Keratinocyte (primary cell): ENCODE data around the gene TRAF2. TPM values are rescaled to one million over a fixed set of nuclear protein-coding genes. Genes with fewer than 3 reads are reported as not detected.

Experiments
- DNase-seq: peaks from one replicate; pipeline ENCODE4 v3.0.0-alpha.2; 2011; ENCODE audit warnings: low read depth, missing footprints, low spot score
- FAIRE-seq: peaks from 2 replicates; lab custom pipeline; 2011; peaks lifted over from hg19 to GRCh38; lab: Jason Lieb, UNC
- H2AFZ ChIP-seq: 2 replicates; pipeline ENCODE4 v1.6.0; 2012; ENCODE audit warnings: low read length, control low read depth, inconsistent platforms; ENCODE audit not compliant: control insufficient read depth
- H3K27ac ChIP-seq: 2 replicates; pipeline ENCODE4 v1.5.1; 2011; ENCODE audit warnings: low read length; ENCODE audit not compliant: control insufficient read depth, insufficient read depth
- H3K27me3 ChIP-seq: 3 replicates; pipeline ENCODE4 v1.6.0; 2011; ENCODE audit warnings: low read length; ENCODE audit not compliant: control insufficient read depth, insufficient read depth; ENCODE audit errors: extremely low read depth
- H3K36me3 ChIP-seq, 2 experiments: 2 replicates in 1 of 2; 3 replicates in 1 of 2; pipeline ENCODE4 v1.5.1; 2011; ENCODE audit warnings: low read length in 2 of 2, mild to moderate bottlenecking in 1 of 2; ENCODE audit not compliant: control insufficient read depth in 2 of 2, insufficient read depth in 2 of 2; ENCODE audit errors: extremely low read depth in 1 of 2
- H3K4me1 ChIP-seq: 3 replicates; pipeline ENCODE4 v1.5.1; 2011; ENCODE audit warnings: low read length; ENCODE audit not compliant: control insufficient read depth, insufficient read depth; ENCODE audit errors: extremely low read depth
- H3K4me2 ChIP-seq: 3 replicates; pipeline ENCODE4 v1.6.0; 2011; ENCODE audit warnings: low read depth, low read length; ENCODE audit not compliant: control insufficient read depth, insufficient read depth; ENCODE audit errors: extremely low read depth
- H3K4me3 ChIP-seq, 3 experiments: fragments of 200-600 bp in 1 of 3; sonication (generic) in 1 of 3; 2 replicates in 2 of 3; 3 replicates in 1 of 3; pipeline ENCODE4 v1.5.1; 2011 to 2016; ENCODE audit warnings: low read length in 3 of 3, mild to moderate bottlenecking in 3 of 3, control low read depth in 2 of 3, inconsistent platforms in 1 of 3, low read depth in 1 of 3, mixed read lengths in 1 of 3, mixed run types in 1 of 3, moderate library complexity in 1 of 3; ENCODE audit not compliant: control insufficient read depth in 2 of 3, insufficient read depth in 2 of 3; ENCODE audit errors: extremely low read depth in 1 of 3
- H3K79me2 ChIP-seq: 2 replicates; pipeline ENCODE4 v1.6.0; 2012; ENCODE audit warnings: low read length; ENCODE audit not compliant: control insufficient read depth, insufficient read depth
- H3K9ac ChIP-seq: 3 replicates; pipeline ENCODE4 v1.6.0; 2011; ENCODE audit warnings: low read length; ENCODE audit not compliant: control insufficient read depth, insufficient read depth; ENCODE audit errors: extremely low read depth
- H3K9me1 ChIP-seq: 3 replicates; pipeline ENCODE4 v1.6.0; 2011; ENCODE audit warnings: low read length; ENCODE audit not compliant: control insufficient read depth, insufficient read depth; ENCODE audit errors: extremely low read depth
- H3K9me3 ChIP-seq: 2 replicates; pipeline ENCODE4 v1.5.1; 2012; ENCODE audit warnings: low read depth, low read length; ENCODE audit not compliant: control insufficient read depth
- H4K20me1 ChIP-seq: 3 replicates; pipeline ENCODE4 v1.6.0; 2011; ENCODE audit warnings: low read length; ENCODE audit not compliant: control insufficient read depth, insufficient read depth; ENCODE audit errors: extremely low read depth
- EZH2 ChIP-seq: IDR thresholded peaks from one replicate; pipeline ENCODE4 v1.6.1; 2012; ENCODE audit warnings: inconsistent platforms, mild to moderate bottlenecking, low read length, moderate library complexity
- dilution Hi-C: fragments of 300-500 bp; cut with MboI; formaldehyde crosslinking; loops from one replicate; pipeline ENCODE4 v1.7.0; 2020; ENCODE audit warnings: low sequenced_read_pairs; ENCODE audit not compliant: extremely low pct_ligation_motif_present
- polyA plus RNA-seq, 5 experiments: library from polyadenylated mRNA; depleted of rRNA in 3 of 5; stranded (reverse) in 3 of 5; stranded (forward) in 1 of 5; unstranded in 1 of 5; fragments of >200 nt; gene quantifications; 1 replicate in 1 of 5; 2 replicates in 3 of 5; 3 replicates in 1 of 5; pipeline versions ENCODE4 v1.2.1 to v1.2.3, GENCODE V29; 2011 to 2012; ENCODE audit warnings: missing spikeins in 2 of 5, low read depth in 1 of 5, low replicate concordance in 1 of 5
- TF ChIP-seq, protein P1 (sequence below), 3 experiments: IDR thresholded peaks in 1 of 3; conservative IDR thresholded peaks in 1 of 3; optimal IDR thresholded peaks in 1 of 3; 2 replicates in 2 of 3; 3 replicates in 1 of 3; pipeline versions ENCODE3 to v1.5.1; 2011; ENCODE audit warnings: low read length in 3 of 3, mild to moderate bottlenecking in 3 of 3, moderate library complexity in 2 of 3, control low read depth in 1 of 3, inconsistent platforms in 1 of 3; ENCODE audit not compliant: insufficient read depth in 2 of 3; ENCODE audit errors: extremely low read depth in 1 of 3

TRAF2 gene
- polyA plus RNA-seq, 1 donor (not counting 4 experiments of a cell fraction or from before 2014, with no cell fraction given), result 9.9 TPM

DNA sequence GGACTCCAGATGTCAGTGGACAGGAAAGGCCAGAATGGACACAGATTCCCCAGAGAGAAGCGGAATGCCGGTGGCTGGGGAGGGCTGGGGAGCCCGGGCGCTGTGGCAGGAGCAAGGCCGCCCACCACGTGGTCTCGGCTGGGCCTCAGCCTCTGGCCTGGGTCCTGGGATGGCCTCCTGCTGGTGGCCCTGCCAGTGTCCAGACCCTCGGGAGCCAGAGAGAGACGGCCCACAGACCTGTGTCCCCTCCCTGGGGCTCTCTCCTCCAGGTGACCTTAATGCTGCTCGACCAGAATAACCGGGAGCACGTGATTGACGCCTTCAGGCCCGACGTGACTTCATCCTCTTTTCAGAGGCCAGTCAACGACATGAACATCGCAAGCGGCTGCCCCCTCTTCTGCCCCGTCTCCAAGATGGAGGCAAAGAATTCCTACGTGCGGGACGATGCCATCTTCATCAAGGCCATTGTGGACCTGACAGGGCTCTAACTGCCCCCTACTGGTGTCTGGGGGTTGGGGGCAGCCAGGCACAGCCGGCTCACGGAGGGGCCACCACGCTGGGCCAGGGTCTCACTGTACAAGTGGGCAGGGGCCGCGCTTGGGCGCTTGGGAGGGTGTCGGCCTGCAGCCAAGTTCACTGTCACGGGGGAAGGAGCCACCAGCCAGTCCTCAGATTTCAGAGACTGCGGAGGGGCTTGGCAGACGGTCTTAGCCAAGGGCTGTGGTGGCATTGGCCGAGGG is 39.3 kb downstream of the TRAF2 start:
- TF ChIP-seq EZH2, result no peak
- TF ChIP-seq, protein P1, sequence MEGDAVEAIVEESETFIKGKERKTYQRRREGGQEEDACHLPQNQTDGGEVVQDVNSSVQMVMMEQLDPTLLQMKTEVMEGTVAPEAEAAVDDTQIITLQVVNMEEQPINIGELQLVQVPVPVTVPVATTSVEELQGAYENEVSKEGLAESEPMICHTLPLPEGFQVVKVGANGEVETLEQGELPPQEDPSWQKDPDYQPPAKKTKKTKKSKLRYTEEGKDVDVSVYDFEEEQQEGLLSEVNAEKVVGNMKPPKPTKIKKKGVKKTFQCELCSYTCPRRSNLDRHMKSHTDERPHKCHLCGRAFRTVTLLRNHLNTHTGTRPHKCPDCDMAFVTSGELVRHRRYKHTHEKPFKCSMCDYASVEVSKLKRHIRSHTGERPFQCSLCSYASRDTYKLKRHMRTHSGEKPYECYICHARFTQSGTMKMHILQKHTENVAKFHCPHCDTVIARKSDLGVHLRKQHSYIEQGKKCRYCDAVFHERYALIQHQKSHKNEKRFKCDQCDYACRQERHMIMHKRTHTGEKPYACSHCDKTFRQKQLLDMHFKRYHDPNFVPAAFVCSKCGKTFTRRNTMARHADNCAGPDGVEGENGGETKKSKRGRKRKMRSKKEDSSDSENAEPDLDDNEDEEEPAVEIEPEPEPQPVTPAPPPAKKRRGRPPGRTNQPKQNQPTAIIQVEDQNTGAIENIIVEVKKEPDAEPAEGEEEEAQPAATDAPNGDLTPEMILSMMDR (optimal IDR thresholded peaks at IDR 0.05 in 1 of 3, IDR thresholded peaks at IDR 0.05 in 1 of 3, conservative IDR thresholded peaks at IDR 0.05 in 1 of 3; ENCODE audit: extremely low read depth in 1 of 3, insufficient read depth in 2 of 3, low read length in 3 of 3), result peak in 1 of 3 experiments; percentile 12
- H3K9ac ChIP-seq, result no peak overlapping the region
- no peaks in the 10 kb centered on the region for H3K4me1 ChIP-seq
- H3K36me3 ChIP-seq, result peaks cover 25 to 38% of the 10 kb centered on the region in 2 experiments
- H3K27me3 ChIP-seq, result no peaks in the 10 kb centered on the region
- H3K79me2 ChIP-seq, result no peaks in the 10 kb centered on the region
- no peaks in the 10 kb centered on the region for H3K9me3 ChIP-seq
- no peaks in the 10 kb centered on the region for H4K20me1 ChIP-seq
- H2AFZ ChIP-seq, result no peak overlapping the region
- H3K4me3 ChIP-seq, result no peak overlapping the region
- H3K4me2 ChIP-seq, result no peak overlapping the region
- FAIRE-seq, result no peak
- no peak for DNase-seq
- dilution Hi-C loops, result loop anchor here (25.0 kb wide), 1 partner anchor 113 kb away; the partner anchor contains the start of gene RABL6
- no peaks in the 10 kb centered on the region for H3K9me1 ChIP-seq
- H3K27ac ChIP-seq, result no peak overlapping the region

DNA sequence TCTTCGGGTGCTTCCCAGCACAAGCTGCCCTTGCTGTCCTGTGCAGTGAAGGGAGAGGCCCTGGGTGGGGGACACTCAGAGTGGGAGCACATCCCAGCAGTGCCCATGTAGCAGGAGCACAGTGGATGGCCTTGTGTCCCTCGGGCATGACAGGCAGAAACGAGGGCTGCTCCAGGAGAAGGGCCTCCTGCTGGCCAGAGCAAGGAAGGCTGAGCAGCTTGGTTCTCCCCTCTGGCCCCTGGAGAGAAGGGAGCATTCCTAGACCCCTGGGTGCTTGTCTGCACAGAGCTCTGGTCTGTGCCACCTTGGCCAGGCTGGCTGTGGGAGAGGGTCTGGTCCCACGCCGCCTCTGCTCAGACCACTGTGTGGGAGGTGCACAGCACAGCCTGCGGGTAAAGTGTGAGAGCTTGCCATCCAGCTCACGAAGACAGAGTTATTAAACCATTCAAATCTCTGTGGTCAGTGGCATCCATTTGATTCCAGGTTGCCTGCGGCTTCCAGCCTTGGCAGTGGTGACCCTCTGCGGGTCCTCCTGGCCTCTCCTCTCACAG is 39.9 kb downstream of the TRAF2 start:
- Histone ChIP-seq H3K9me3 (no peaks in the 10 kb centered on the region), H3K27me3 (no peaks in the 10 kb centered on the region), H3K4me3 (no peak overlapping the region), H3K79me2 (no peaks in the 10 kb centered on the region), H3K4me2 (no peak overlapping the region), H4K20me1 (no peaks in the 10 kb centered on the region), H3K4me1 (no peaks in the 10 kb centered on the region), H3K27ac (no peak overlapping the region), H3K9ac (no peak overlapping the region), H2AFZ (no peak overlapping the region), H3K9me1 (no peaks in the 10 kb centered on the region), H3K36me3 (peaks cover 25 to 32% of the 10 kb centered on the region in 2 experiments)
- no peak for DNase-seq
- TF ChIP-seq, protein P1 (optimal IDR thresholded peaks at IDR 0.05 in 1 of 3, IDR thresholded peaks at IDR 0.05 in 1 of 3, conservative IDR thresholded peaks at IDR 0.05 in 1 of 3; ENCODE audit: extremely low read depth in 1 of 3, insufficient read depth in 2 of 3, low read length in 3 of 3), result peak in 2 of 3 experiments; percentile 7 to 30
- no peak for TF ChIP-seq EZH2
- dilution Hi-C loops, result loop anchor here (25.0 kb wide), 1 partner anchor 114 kb away; the partner anchor contains the start of gene RABL6
- no peak for FAIRE-seq
